ENCODE data around the gene GAB2.

- TF ChIP-seq CTCF (IDR thresholded peaks at IDR 0.05 in 2 of 3, conservative IDR thresholded peaks at IDR 0.05 in 1 of 3; ENCODE audit: control insufficient read depth in 2 of 3, extremely low read depth in 1 of 3, insufficient read depth in 1 of 3, low read depth in 3 of 3, low read length in 3 of 3): no peak
- TF ChIP-seq REST (IDR thresholded peaks at IDR 0.05; ENCODE audit: low read depth, low read length): no peak
- no peak for TF ChIP-seq EZH2 (IDR thresholded peaks at IDR 0.05; ENCODE audit: borderline replicate concordance, control insufficient read depth, low read depth, low read length)
- TF ChIP-seq NFXL1 (IDR thresholded peaks at IDR 0.05; ENCODE audit: borderline replicate concordance): no peak
- no peak for TF ChIP-seq CBX5 (IDR thresholded peaks at IDR 0.05; ENCODE audit: low read depth)
- TF ChIP-seq USF1 (IDR thresholded peaks at IDR 0.05; ENCODE audit: borderline replicate concordance, extremely low read length, insufficient read depth, low read depth, low read length): no peak
- no peak for TF ChIP-seq EP300 (IDR thresholded peaks at IDR 0.05; ENCODE audit: borderline replicate concordance in 1 of 2, control insufficient read depth in 1 of 2, low read depth in 2 of 2, low read length in 2 of 2)
- TF ChIP-seq NR2C2 (IDR thresholded peaks at IDR 0.05; ENCODE audit: borderline replicate concordance, control insufficient read depth, insufficient read length, low read depth): no peak
Observed at GRCh38 chr11:78298291-78298771, 119.3 kb downstream of the GAB2 start.
